Adrenal gland (tissue), 12 donors: ENCODE data around the gene SLC25A34. TPM values are rescaled to one million over a fixed set of nuclear protein-coding genes. Genes with fewer than 3 reads are reported as not detected.

Experiments used
- DNase-seq, 7 donors: peaks; one replicate each; pipeline ENCODE4 v3.0.0-alpha.2; 2019 to 2020
- H3K27ac ChIP-seq, 5 donors: fragments of 200-600 bp; sonication (generic) in 4 of 5; 1 replicate in 3 of 5; 2 replicates in 2 of 5; pipeline versions ENCODE4 v1.5.1 to v1.8.0; 2016 to 2020; ENCODE audit warnings: mild to moderate bottlenecking in 1 of 5
- H3K27me3 ChIP-seq: fragments of 200-600 bp; 2 replicates; pipeline ENCODE4 v1.8.0; 2021
- H3K36me3 ChIP-seq, 2 donors: fragments of 200-600 bp; replicated peaks in 1 of 2; 1 replicate in 1 of 2; 2 replicates in 1 of 2; pipeline versions ENCODE4 v1.5.1 to v1.8.0; 2018 to 2022
- H3K4me1 ChIP-seq, 2 donors: fragments of 200-600 bp; replicated peaks in 1 of 2; 1 replicate in 1 of 2; 2 replicates in 1 of 2; pipeline versions ENCODE4 v1.5.1 to v1.8.0; 2018 to 2021
- H3K4me3 ChIP-seq, 4 donors: fragments of 200-600 bp; sonication (generic) in 3 of 4; one replicate each; pipeline ENCODE4 v1.5.1; 2016 to 2018
- H3K9me3 ChIP-seq, 3 donors: fragments of 200-600 bp; sonication (generic) in 1 of 3; replicated peaks in 1 of 3; 1 replicate in 2 of 3; 2 replicates in 1 of 3; pipeline versions ENCODE4 v1.5.1 to v1.8.0; 2016 to 2021
- CTCF ChIP-seq, 6 experiments: fragments of 450-650 bp in 4 of 6; fragments of 200-600 bp in 2 of 6; sonication (generic) in 1 of 6; IDR thresholded peaks; 1 replicate in 5 of 6; 2 replicates in 1 of 6; pipeline versions ENCODE4 v1.5.1 to v1.8.0; 2016 to 2021; ENCODE audit warnings: antibody characterized with exemption in 6 of 6, mild to moderate bottlenecking in 2 of 6, moderate library complexity in 1 of 6
- POLR2A ChIP-seq, 2 donors: fragments of 450-650 bp; IDR thresholded peaks; one replicate each; pipeline ENCODE4 v1.6.1; 2017; ENCODE audit warnings: antibody characterized with exemption in 2 of 2, mild to moderate bottlenecking in 2 of 2, moderate library complexity in 1 of 2
- WGBS, 4 donors: extraction: QIAGEN DNeasy Blood & Tissue Kit in 2 of 4; methylation state at CpG; one replicate each; pipeline versions ENCODE4 v1.1.5 to v1.1.7; 2013 to 2017; 5-methylcytosine and 5-hydroxymethylcytosine counted together
- intact Hi-C, 2 donors: fragments of 100-400 bp; cut with DNase I; formaldehyde crosslinking; loops; one replicate each; pipeline versions ENCODE4 v1.14.1 to v1.15.0; 2022 to 2023
- polyA plus RNA-seq, 3 donors: library from polyadenylated mRNA; stranded (reverse); fragments of 200-250 nt in 2 of 3; fragments of 350-450 nt in 1 of 3; fragmentation: Illumina TruSeq in 1 of 3; extraction: RNeasy Lipid Tissue Mini Kit (QIAGEN cat#74804) in 1 of 3; gene quantifications; one replicate each; pipeline ENCODE4 v1.2.3, GENCODE V29; 2013 to 2014
- total RNA-seq, 9 donors: library from RNA; depleted of rRNA in 4 of 9; stranded (reverse); fragments of >200 nt in 4 of 9; fragments of 120-200 nt in 1 of 9; fragmentation: NEBNext Ultra II Directional in 1 of 9; extraction: Animal tissue kit (Norgen Biotek cat#: 25700) in 1 of 9; gene quantifications; one replicate each; pipeline versions ENCODE4 v1.1.0 to v1.2.4, GENCODE V29; 2013 to 2023
- donor health status: healthy with polysubstance abuse.
- donor health status: Bipolar disorder and iron deficiency.
- donor health status: DM: yes; HTN: yes; CAD: no.
- donor health status: DM: no; HTN: no; CAD: no.
- donor health status: DM: no; HTN: no; CAD: no.
- donor health status: DM: yes; HTN: yes; CAD: no.

Gene SLC25A34
- total and polyA plus RNA-seq, 12 donors, result 0.44 to 12.3 (median 5.7) TPM

- Histone ChIP-seq H3K4me1 (peaks cover 0 to 11% of the 10 kb centered on the region in 2 donors), H3K27me3 (no peaks in the 10 kb centered on the region), H3K27ac (no peak overlapping the region), H3K9me3 (no peaks in the 10 kb centered on the region), H3K36me3 (no peaks in the 10 kb centered on the region), H3K4me3 (no peak overlapping the region)
- TF ChIP-seq POLR2A (IDR thresholded peaks at IDR 0.05), result no peak
- no peak for TF ChIP-seq CTCF (IDR thresholded peaks at IDR 0.05)
- WGBS, 4 donors, result 74 to 93% (median 87%) methylated on average over 5 to 12 of the region's 12 CpGs
- DNase-seq, result no peak
- intact Hi-C loops, result no loop called here
Observed at GRCh38 chr1:15750924-15751323, 14.9 kb downstream of the SLC25A34 start.

GRCh38 chr1:15751717-15752116, 15.7 kb downstream of the SLC25A34 start:
- Histone ChIP-seq H3K4me3 (no peak overlapping the region), H3K27me3 (no peaks in the 10 kb centered on the region), H3K36me3 (no peaks in the 10 kb centered on the region), H3K27ac (no peak overlapping the region), H3K4me1 (peaks cover 0 to 16% of the 10 kb centered on the region in 2 donors), H3K9me3 (no peaks in the 10 kb centered on the region)
- TF ChIP-seq POLR2A (IDR thresholded peaks at IDR 0.05), result no peak
- no peak for TF ChIP-seq CTCF (IDR thresholded peaks at IDR 0.05)
- no peak for DNase-seq
- 88 to 90% (median 88%) methylated on average over 10 of the region's 10 CpGs for WGBS, 4 donors
- intact Hi-C loops, result no loop called here

GRCh38 chr1:15753776-15754175, 17.7 kb downstream of the SLC25A34 start:
- no peaks in the 10 kb centered on the region for H3K36me3 ChIP-seq
- no peak for DNase-seq
- no peak overlapping the region for H3K4me3 ChIP-seq
- no peaks in the 10 kb centered on the region for H3K9me3 ChIP-seq
- intact Hi-C loops, result no loop called here
- 72 to 92% (median 88%) methylated on average over 9 to 10 of the region's 10 CpGs for WGBS, 4 donors
- TF ChIP-seq CTCF (IDR thresholded peaks at IDR 0.05) (no peak), POLR2A (IDR thresholded peaks at IDR 0.05) (no peak)
- H3K27me3 ChIP-seq, result peaks cover 1% of the 10 kb centered on the region
- H3K27ac ChIP-seq, result no peak overlapping the region
- H3K4me1 ChIP-seq, result peaks cover 4 to 30% of the 10 kb centered on the region in 2 donors

GRCh38 chr1:15755021-15755645, 19.1 kb downstream of the SLC25A34 start:
- TF ChIP-seq CTCF (IDR thresholded peaks at IDR 0.05) (no peak), POLR2A (IDR thresholded peaks at IDR 0.05) (no peak)
- Histone ChIP-seq H3K4me1 (peaks cover 6 to 31% of the 10 kb centered on the region in 2 donors), H3K36me3 (no peaks in the 10 kb centered on the region), H3K4me3 (no peak overlapping the region), H3K9me3 (no peaks in the 10 kb centered on the region), H3K27me3 (peaks cover 7% of the 10 kb centered on the region), H3K27ac (no peak overlapping the region)
- intact Hi-C loops, result no loop called here
- no peak for DNase-seq
- WGBS, 4 donors, result 84 to 97% (median 94%) methylated on average over 2 of the region's 2 CpGs
